PFSK-1 (cell line): ENCODE results near the gene ADAMTS13.

Source experiments
- POLR2AphosphoS5 ChIP-seq: IDR thresholded peaks from 2 replicates; pipeline ENCODE4 v1.6.1; 2012; ENCODE audit warnings: low read depth, mild to moderate bottlenecking, control low read depth, low read length, moderate library complexity
- REST ChIP-seq, 2 experiments: IDR thresholded peaks; 2 replicates each; pipeline versions ENCODE4 v1.6.1 to v1.8.0; 2011 to 2012; ENCODE audit warnings: low read depth in 2 of 2, low read length in 2 of 2, control low read depth in 1 of 2, inconsistent platforms in 1 of 2, mild to moderate bottlenecking in 1 of 2, moderate library complexity in 1 of 2; ENCODE audit not compliant: insufficient read depth in 1 of 2
- TAF1 ChIP-seq: IDR thresholded peaks from 2 replicates; pipeline ENCODE4 v1.6.1; 2012; ENCODE audit warnings: low read length, control low read depth, borderline replicate concordance; ENCODE audit not compliant: insufficient read depth

- TF ChIP-seq POLR2AphosphoS5, result no peak
- TF ChIP-seq TAF1, result no peak
- no peak for TF ChIP-seq REST (IDR thresholded peaks at IDR 0.05; ENCODE audit: insufficient read depth in 1 of 2, low read depth in 2 of 2, low read length in 2 of 2)
These were observed 77.7 kb downstream of the ADAMTS13 start for GRCh38 chr9:133499892-133500270.
